SK-N-SH treated with all-trans-retinoic acid at 6 μM for 48 hours (cell line): ENCODE data around the gene FAM186B.

ENCODE experiments used
- ARNTL ChIP-seq: fragments of 450-650 bp; formaldehyde crosslinking; IDR thresholded peaks from 2 replicates; pipeline ENCODE4 v1.5.0; 2020; ENCODE audit warnings: low read depth, mild to moderate bottlenecking, moderate library complexity, borderline replicate concordance
- OSR1 ChIP-seq: fragments of 250-450 bp; sonication (Bioruptor Pico); IDR thresholded peaks from 2 replicates; pipeline ENCODE4 v1.8.0; 2022; ENCODE audit warnings: moderate library complexity, mild to moderate bottlenecking, inconsistent platforms
- ZFP3 ChIP-seq: fragments of 250-450 bp; sonication (Bioruptor Pico); IDR thresholded peaks from 2 replicates; pipeline ENCODE4 v1.5.0; 2020; ENCODE audit warnings: mild to moderate bottlenecking, moderate library complexity
- ZFP30 ChIP-seq: fragments of 450-650 bp; formaldehyde crosslinking; IDR thresholded peaks from 2 replicates; pipeline ENCODE4 v1.5.0; 2022; ENCODE audit warnings: mild to moderate bottlenecking, moderate library complexity
- ZNF565 ChIP-seq: fragments of 450-650 bp; formaldehyde crosslinking; conservative IDR thresholded peaks from 2 replicates; pipeline ENCODE4 v1.5.0; 2020; ENCODE audit warnings: low read depth, mild to moderate bottlenecking, moderate library complexity

- TF ChIP-seq ZFP30 (CRISPR knock-in tag): no peak
- no peak for TF ChIP-seq ARNTL (CRISPR knock-in tag)
- no peak for TF ChIP-seq ZFP3
- TF ChIP-seq OSR1 (CRISPR knock-in tag): no peak
- no peak for TF ChIP-seq ZNF565 (CRISPR knock-in tag)
Observed at GRCh38 chr12:49619286-49619685, 13.8 kb upstream of the FAM186B start.
